GM12878 (cell line): ENCODE results near the gene FGR. TPM values are rescaled to one million over a fixed set of nuclear protein-coding genes. Genes with fewer than 3 reads are reported as not detected.

ENCODE experiments used
- ATAC-seq: fragments of 200-7000 bp; cut with Tn5 transposase; 3 replicates; pipeline ENCODE4 v1.9.1; 2020; ENCODE audit warnings: mild to moderate bottlenecking, moderate library complexity
- BruUV-seq: library from RNA; stranded (reverse); fragments of 400-500 nt; replicated peaks from 2 replicates; lab custom pipeline; 2021; lab: Mats Ljungman, UMichigan
- CTCF ChIA-PET: fragments of 300-600 bp; sonication (Branson Sonifier 250); formaldehyde crosslinking; extraction: SDS; loops from one replicate; lab custom pipeline; 2021; ENCODE audit warnings: inconsistent platforms; lab: Yijun Ruan, JAX
- POLR2A ChIA-PET: fragments of 350-600 bp; formaldehyde crosslinking; extraction: SDS; loops from one replicate; lab custom pipeline; 2021; ENCODE audit warnings: inconsistent platforms; lab: Charles Lee
- RAD21 ChIA-PET: fragments of 300-600 bp; sonication (Branson Sonifier 250); formaldehyde crosslinking; loops from one replicate; lab custom pipeline; 2023; ENCODE audit warnings: antibody characterized with exemption; ENCODE audit not compliant: unreplicated experiment; lab: Charles Lee
- SMC1A ChIA-PET: fragments of 300-600 bp; sonication (Branson Sonifier 250); formaldehyde crosslinking; loops from one replicate; lab custom pipeline; 2023; ENCODE audit not compliant: unreplicated experiment, uncharacterized antibody; lab: Charles Lee
- DNase-seq: peaks from one replicate; pipeline ENCODE4 v3.0.0-alpha.2; 2011; ENCODE audit warnings: low read depth, low spot score
- FAIRE-seq: peaks from 3 replicates; lab custom pipeline; 2011; peaks lifted over from hg19 to GRCh38; lab: Jason Lieb, UNC
- H2AFZ ChIP-seq: 2 replicates; pipeline ENCODE4 v1.6.0; 2011; ENCODE audit warnings: low read depth, low read length, control low read depth; ENCODE audit not compliant: control insufficient read depth
- H3K27ac ChIP-seq: 2 replicates; pipeline ENCODE4 v1.5.1; 2011; ENCODE audit warnings: control low read depth; ENCODE audit not compliant: control insufficient read depth, insufficient read depth
- H3K27me3 ChIP-seq, 2 experiments: replicated peaks in 1 of 2; 2 replicates each; pipeline versions ENCODE4 v1.6.0 to v1.6.1; 2011; ENCODE audit warnings: low read length in 1 of 2; ENCODE audit not compliant: control insufficient read depth in 2 of 2, insufficient read depth in 2 of 2
- H3K36me3 ChIP-seq, 2 experiments: 2 replicates each; pipeline ENCODE4 v1.5.1; 2011; ENCODE audit warnings: low read length in 1 of 2; ENCODE audit not compliant: control insufficient read depth in 2 of 2, insufficient read depth in 2 of 2
- H3K4me1 ChIP-seq: 2 replicates; pipeline ENCODE4 v1.6.1; 2011; ENCODE audit warnings: mild to moderate bottlenecking, low read length, moderate library complexity, mixed read lengths; ENCODE audit not compliant: control insufficient read depth, insufficient read depth
- H3K4me2 ChIP-seq: 2 replicates; pipeline ENCODE4 v1.6.0; 2011; ENCODE audit warnings: control low read depth; ENCODE audit not compliant: control insufficient read depth, insufficient read depth
- H3K4me3 ChIP-seq: fragments of 200-600 bp; sonication (generic); 2 replicates; pipeline ENCODE4 v1.5.1; 2016
- H3K79me2 ChIP-seq: 2 replicates; pipeline ENCODE4 v1.6.0; 2011; ENCODE audit warnings: low read length; ENCODE audit not compliant: control insufficient read depth, insufficient read depth
- H3K9ac ChIP-seq: 2 replicates; pipeline ENCODE4 v1.8.0; 2011; ENCODE audit warnings: low read length, control low read depth, mixed read lengths; ENCODE audit not compliant: control insufficient read depth, insufficient read depth
- H3K9me3 ChIP-seq: replicated peaks from 3 replicates; pipeline ENCODE4 v1.5.1; 2011; ENCODE audit warnings: mild to moderate bottlenecking, low read length; ENCODE audit not compliant: control insufficient read depth, insufficient read depth
- H4K20me1 ChIP-seq: 2 replicates; pipeline ENCODE4 v1.6.0; 2011; ENCODE audit not compliant: control insufficient read depth, insufficient read depth
- ATF7 ChIP-seq: fragments of 450-650 bp; IDR thresholded peaks from 2 replicates; pipeline ENCODE4 v1.6.1; 2016; ENCODE audit warnings: low read depth, mild to moderate bottlenecking
- ESRRA ChIP-seq: IDR thresholded peaks from 2 replicates; pipeline ENCODE4 v1.6.1; 2012; ENCODE audit warnings: mild to moderate bottlenecking, low read length, improper control_type of control experiment
- GATAD2B ChIP-seq: fragments of 450-650 bp; conservative IDR thresholded peaks from 2 replicates; pipeline ENCODE4 v1.6.1; 2017; ENCODE audit warnings: low read depth, mild to moderate bottlenecking, moderate library complexity
- MTA2 ChIP-seq: fragments of 450-650 bp; IDR thresholded peaks from 2 replicates; pipeline ENCODE4 v1.6.1; 2016; ENCODE audit warnings: low read depth, mild to moderate bottlenecking, moderate library complexity
- RCOR1 ChIP-seq: conservative IDR thresholded peaks from 2 replicates; pipeline ENCODE4 v1.6.1; 2012; ENCODE audit warnings: low read depth, low read length, improper control_type of control experiment
- SMC3 ChIP-seq: IDR thresholded peaks from 2 replicates; pipeline ENCODE4 v1.6.1; 2011; ENCODE audit warnings: low read length, improper control_type of control experiment, borderline replicate concordance
- ZNF207 ChIP-seq: fragments of 450-650 bp; IDR thresholded peaks from 2 replicates; pipeline ENCODE4 v1.6.1; 2014; ENCODE audit warnings: antibody characterized with exemption, mild to moderate bottlenecking, borderline replicate concordance
- ZNF24 ChIP-seq: fragments of 450-650 bp; IDR thresholded peaks from 2 replicates; pipeline ENCODE4 v1.6.1; 2017; ENCODE audit warnings: antibody characterized with exemption, mild to moderate bottlenecking
- WGBS: methylation state at CpG from one replicate; pipeline ENCODE4 v1.1.6; 2016; ENCODE audit warnings: low lambda C conversion rate; ENCODE audit not compliant: insufficient replicate concordance, insufficient coverage; ENCODE audit errors: missing lambda C conversion rate; 5-methylcytosine and 5-hydroxymethylcytosine counted together
- in situ Hi-C: fragments of 300-500 bp; cut with MboI; formaldehyde crosslinking; loops from 9 replicates; pipeline ENCODE4 v1.14.3; 2018; ENCODE audit warnings: mixed read lengths
- intact Hi-C: fragments of 100-400 bp; cut with micrococcal nuclease; formaldehyde crosslinking; loops from one replicate; pipeline ENCODE4 v1.14.2; 2022; ENCODE audit not compliant: unreplicated experiment
- polyA plus RNA-seq, 11 experiments: library from polyadenylated mRNA; depleted of rRNA in 4 of 11; unstranded in 6 of 11; stranded (reverse) in 5 of 11; fragments of >200 nt; fragmentation: Nextera tagmentation in 4 of 11; fragmentation: Illumina TruSeq in 1 of 11; extraction: Ambion mirVana in 4 of 11; extraction: Trizol in 1 of 11; gene quantifications; 1 replicate in 1 of 11; 2 replicates in 10 of 11; pipeline versions ENCODE4 v1.2.1 to v1.2.3, GENCODE V29; 2011 to 2016; ENCODE audit warnings: inconsistent platforms in 2 of 11, missing spikeins in 2 of 11, low read depth in 1 of 11
- total RNA-seq, 4 experiments: library from RNA; depleted of rRNA in 3 of 4; stranded (reverse); fragments of >200 nt in 3 of 4; fragmentation: Illumina TruSeq in 1 of 4; extraction: Trizol in 1 of 4; gene quantifications; 2 replicates each; pipeline versions ENCODE4 v1.2.1 to v1.2.3, GENCODE V29; 2013 to 2021
- TF ChIP-seq, protein P1 (sequence below): IDR thresholded peaks from 2 replicates; pipeline ENCODE4 v1.6.1; 2011; ENCODE audit warnings: borderline replicate concordance, low read depth, mild to moderate bottlenecking, moderate library complexity, mixed read lengths, low read length; ENCODE audit not compliant: insufficient read depth; ENCODE audit errors: extremely low read length
- TF ChIP-seq, protein P2 (sequence below): IDR thresholded peaks from 2 replicates; pipeline ENCODE4 v1.6.1; 2011; ENCODE audit warnings: low read depth, mild to moderate bottlenecking, low read length, moderate library complexity, borderline replicate concordance; ENCODE audit errors: extremely low read depth
- TF ChIP-seq, protein P3 (sequence below): fragments of 450-650 bp; IDR thresholded peaks from 2 replicates; pipeline ENCODE4 v1.6.1; 2018; ENCODE audit warnings: mild to moderate bottlenecking, low read depth, moderate library complexity; ENCODE audit not compliant: partially characterized antibody
- TF ChIP-seq, protein P4 (sequence below): IDR thresholded peaks from 2 replicates; pipeline ENCODE4 v1.6.1; 2012; ENCODE audit warnings: low read depth, low read length, improper control_type of control experiment

FGR gene
- total and polyA plus RNA-seq, 10 of the 15 experiments (the other 5 are each of a cell fraction or from before 2014, with no cell fraction given): 10.9 to 193 (median 74.7) TPM

DNA sequence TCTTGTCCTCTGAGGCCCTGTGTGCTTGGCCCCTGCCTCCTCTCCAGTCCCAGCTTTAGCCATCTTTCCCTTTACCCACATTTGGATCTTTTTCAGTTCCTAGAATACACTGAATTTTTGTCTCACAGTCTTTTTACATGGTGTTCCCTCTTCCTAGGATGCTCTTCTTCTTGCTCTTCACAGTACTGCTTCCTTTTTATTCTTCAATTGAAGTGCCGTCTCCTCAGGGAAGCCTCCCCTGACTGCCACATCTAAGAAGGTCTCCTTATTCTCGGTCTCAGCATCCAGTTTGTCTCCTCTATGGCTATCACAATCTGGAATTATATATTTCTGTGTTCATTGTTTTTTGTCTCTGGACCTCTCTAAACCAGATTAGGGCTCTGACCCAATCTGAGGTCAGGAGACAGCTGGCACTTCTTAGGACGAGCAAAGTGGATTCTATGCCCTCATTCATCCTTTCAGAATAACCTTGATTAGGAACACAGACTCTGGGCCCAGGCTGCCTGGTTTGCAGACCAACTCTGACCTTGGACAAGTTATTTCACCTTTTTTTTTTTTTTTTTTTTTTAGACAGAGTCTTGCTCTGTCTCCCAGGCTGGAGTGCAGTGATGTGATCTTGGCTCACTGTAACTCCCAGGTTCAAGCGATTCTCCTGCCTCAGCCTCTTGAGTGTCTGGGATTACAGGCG lies 3.2 kb upstream of the FGR start:
- CTCF ChIA-PET: interaction anchor here (0.6 to 3.8 kb wide), 5 partner anchors 13 to 34 kb away, joined by 3 to 14 read pairs (median 4); partner anchors contain the start of gene AHDC1

More for the DNA sequence above, 3.2 kb upstream of the FGR start:
- no peaks in the 10 kb centered on the region for H3K27me3 ChIP-seq
- H3K27ac ChIP-seq: no peak overlapping the region
- DNase-seq: no peak
- POLR2A ChIA-PET: interaction anchor here (0.6 to 4.0 kb wide), 4 partner anchors 10 to 603 kb away, joined by 4 to 23 read pairs (median 6); no protein-coding TSS in a partner anchor
- no peaks in the 10 kb centered on the region for H3K36me3 ChIP-seq
- H4K20me1 ChIP-seq: no peaks in the 10 kb centered on the region
- intact Hi-C loops: no loop called here
- H3K4me1 ChIP-seq: peaks cover 32% of the 10 kb centered on the region
- no TSS peak for BruUV-seq
- H3K4me2 ChIP-seq: no peak overlapping the region
- RAD21 ChIA-PET: interaction anchor here (1.1 to 2.2 kb wide), 4 partner anchors 13 to 24 kb away, joined by 3 to 9 read pairs (median 4); no protein-coding TSS in a partner anchor
- no peak for FAIRE-seq
- peaks cover 2% of the 10 kb centered on the region; the same call in 1 of the 2 replicates for H3K79me2 ChIP-seq
- ATAC-seq: no peak
- no peaks in the 10 kb centered on the region; the same call in 2 of the 3 replicates for H3K9me3 ChIP-seq
- no peak overlapping the region for H3K9ac ChIP-seq
- SMC1A ChIA-PET: interaction anchor here (0.6 to 2.9 kb wide), 6 partner anchors 11 to 25 kb away, joined by 3 to 12 read pairs (median 4); no protein-coding TSS in a partner anchor
- no peak overlapping the region for H2AFZ ChIP-seq
- in situ Hi-C loops: no loop called here
- TF ChIP-seq, protein P1, sequence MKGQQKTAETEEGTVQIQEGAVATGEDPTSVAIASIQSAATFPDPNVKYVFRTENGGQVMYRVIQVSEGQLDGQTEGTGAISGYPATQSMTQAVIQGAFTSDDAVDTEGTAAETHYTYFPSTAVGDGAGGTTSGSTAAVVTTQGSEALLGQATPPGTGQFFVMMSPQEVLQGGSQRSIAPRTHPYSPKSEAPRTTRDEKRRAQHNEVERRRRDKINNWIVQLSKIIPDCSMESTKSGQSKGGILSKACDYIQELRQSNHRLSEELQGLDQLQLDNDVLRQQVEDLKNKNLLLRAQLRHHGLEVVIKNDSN: no peak
- TF ChIP-seq ESRRA: no peak
- no peak for TF ChIP-seq MTA2
- no peak for TF ChIP-seq ZNF207
- no peak for TF ChIP-seq ZNF24
- TF ChIP-seq ATF7: no peak
- TF ChIP-seq, protein P2, sequence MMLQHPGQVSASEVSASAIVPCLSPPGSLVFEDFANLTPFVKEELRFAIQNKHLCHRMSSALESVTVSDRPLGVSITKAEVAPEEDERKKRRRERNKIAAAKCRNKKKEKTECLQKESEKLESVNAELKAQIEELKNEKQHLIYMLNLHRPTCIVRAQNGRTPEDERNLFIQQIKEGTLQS: no peak
- TF ChIP-seq, protein P3, sequence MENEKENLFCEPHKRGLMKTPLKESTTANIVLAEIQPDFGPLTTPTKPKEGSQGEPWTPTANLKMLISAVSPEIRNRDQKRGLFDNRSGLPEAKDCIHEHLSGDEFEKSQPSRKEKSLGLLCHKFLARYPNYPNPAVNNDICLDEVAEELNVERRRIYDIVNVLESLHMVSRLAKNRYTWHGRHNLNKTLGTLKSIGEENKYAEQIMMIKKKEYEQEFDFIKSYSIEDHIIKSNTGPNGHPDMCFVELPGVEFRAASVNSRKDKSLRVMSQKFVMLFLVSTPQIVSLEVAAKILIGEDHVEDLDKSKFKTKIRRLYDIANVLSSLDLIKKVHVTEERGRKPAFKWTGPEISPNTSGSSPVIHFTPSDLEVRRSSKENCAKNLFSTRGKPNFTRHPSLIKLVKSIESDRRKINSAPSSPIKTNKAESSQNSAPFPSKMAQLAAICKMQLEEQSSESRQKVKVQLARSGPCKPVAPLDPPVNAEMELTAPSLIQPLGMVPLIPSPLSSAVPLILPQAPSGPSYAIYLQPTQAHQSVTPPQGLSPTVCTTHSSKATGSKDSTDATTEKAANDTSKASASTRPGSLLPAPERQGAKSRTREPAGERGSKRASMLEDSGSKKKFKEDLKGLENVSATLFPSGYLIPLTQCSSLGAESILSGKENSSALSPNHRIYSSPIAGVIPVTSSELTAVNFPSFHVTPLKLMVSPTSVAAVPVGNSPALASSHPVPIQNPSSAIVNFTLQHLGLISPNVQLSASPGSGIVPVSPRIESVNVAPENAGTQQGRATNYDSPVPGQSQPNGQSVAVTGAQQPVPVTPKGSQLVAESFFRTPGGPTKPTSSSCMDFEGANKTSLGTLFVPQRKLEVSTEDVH: no peak
- TF ChIP-seq, protein P4, sequence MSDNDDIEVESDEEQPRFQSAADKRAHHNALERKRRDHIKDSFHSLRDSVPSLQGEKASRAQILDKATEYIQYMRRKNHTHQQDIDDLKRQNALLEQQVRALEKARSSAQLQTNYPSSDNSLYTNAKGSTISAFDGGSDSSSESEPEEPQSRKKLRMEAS: no peak
- no peak for TF ChIP-seq SMC3
- no peak for TF ChIP-seq GATAD2B
- TF ChIP-seq RCOR1: no peak
- no peak overlapping the region for H3K4me3 ChIP-seq
- WGBS: 67% methylated on average over 5 of the region's 5 CpGs
